Activated naive CD4-positive, alpha-beta T cell treated with anti-CD3 and anti-CD28 coated beads, Interleukin-2, amount 10 ng/mL, durations not matched to agents 7 days and 5 days (primary cell): Measurements from ENCODE around the gene FOXS1.
A peak's percentile ranks its signal among the peaks of the same experiment; 100 is the strongest.
"Not testable (repeated sequence)": the region's sequence is repeated elsewhere in the genome, so short reads cannot be mapped to it uniquely, and the experiment has no call there.

Source experiments
- CTCF ChIA-PET: fragments of 350-600 bp; sonication (Branson Sonifier 250); formaldehyde crosslinking; loops from one replicate; lab custom pipeline; 2021; ENCODE audit warnings: antibody characterized with exemption; lab: Charles Lee
- DNase-seq: peaks from one replicate; pipeline ENCODE4 v3.0.0-alpha.2; 2020
- H3K27ac Mint-ChIP-seq: one replicate; pipeline ENCODE4 v1.8.0; 2021; ENCODE audit warnings: mild to moderate bottlenecking, moderate library complexity, mixed read lengths
- H3K27me3 Mint-ChIP-seq: one replicate; pipeline ENCODE4 v1.8.0; 2021; ENCODE audit warnings: mild to moderate bottlenecking, mixed read lengths
- H3K36me3 Mint-ChIP-seq: one replicate; pipeline ENCODE4 v1.8.0; 2021; ENCODE audit warnings: mixed read lengths
- H3K4me1 Mint-ChIP-seq: one replicate; pipeline ENCODE4 v1.8.0; 2021; ENCODE audit warnings: mixed read lengths
- H3K4me3 Mint-ChIP-seq: one replicate; pipeline ENCODE4 v1.8.0; 2021; ENCODE audit warnings: mild to moderate bottlenecking, moderate library complexity, mixed read lengths
- H3K9me3 Mint-ChIP-seq: one replicate; pipeline ENCODE4 v1.8.0; 2021; ENCODE audit warnings: mixed read lengths

Gene FOXS1

DNA sequence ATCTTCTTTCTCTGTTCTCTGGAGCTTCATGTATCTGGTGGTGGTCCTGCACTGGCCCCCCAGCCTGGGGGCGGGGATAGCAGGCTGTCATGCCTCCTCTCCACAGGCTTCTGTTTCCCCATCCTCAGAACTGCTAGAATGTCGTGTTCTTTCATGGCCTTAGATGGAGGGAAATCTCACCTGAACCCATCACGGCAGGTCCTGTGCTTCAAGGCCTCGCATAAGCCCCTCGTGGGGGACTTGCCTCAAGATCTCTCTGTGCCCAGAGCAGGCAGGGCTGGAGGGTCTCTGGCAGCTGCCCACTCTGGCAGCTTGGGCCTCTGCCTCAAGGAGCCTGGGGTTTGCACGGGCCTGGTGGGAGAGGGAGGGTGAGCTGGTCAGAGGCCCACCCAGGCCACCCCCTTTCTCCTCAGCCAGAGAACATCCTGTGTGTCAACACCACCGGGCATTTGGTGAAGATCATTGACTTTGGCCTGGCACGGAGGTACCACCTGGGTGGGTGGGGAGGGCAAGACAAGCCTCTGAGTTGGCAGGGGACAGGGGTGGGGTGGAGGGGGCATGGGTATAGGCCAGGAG is 14.9 kb downstream of the FOXS1 start:
- Mint-ChIP-seq H3K4me1 (no peaks in the 10 kb centered on the region), H3K27ac (no peak overlapping the region), H3K36me3 (no peaks in the 10 kb centered on the region), H3K9me3 (no peaks in the 10 kb centered on the region), H3K27me3 (no peaks in the 10 kb centered on the region), H3K4me3 (no peak overlapping the region)
- CTCF ChIA-PET = interaction anchor here (0.7 to 1.1 kb wide), 3 partner anchors 15 to 16 kb away, joined by 3 read pairs; partner anchors contain the start of gene FOXS1
- no peak for DNase-seq

GRCh38 chr20:31829731-31830130 is 15.7 kb downstream of the FOXS1 start:
- Mint-ChIP-seq H3K36me3 (no peaks in the 10 kb centered on the region), H3K27me3 (no peaks in the 10 kb centered on the region), H3K27ac (no peak overlapping the region), H3K4me1 (no peaks in the 10 kb centered on the region), H3K9me3 (no peaks in the 10 kb centered on the region), H3K4me3 (no peak overlapping the region)
- CTCF ChIA-PET = interaction anchor here (0.8 to 0.9 kb wide), 2 partner anchors 17 to 123 kb away, joined by 3 read pairs; no protein-coding TSS in a partner anchor
- no peak for DNase-seq

DNA sequence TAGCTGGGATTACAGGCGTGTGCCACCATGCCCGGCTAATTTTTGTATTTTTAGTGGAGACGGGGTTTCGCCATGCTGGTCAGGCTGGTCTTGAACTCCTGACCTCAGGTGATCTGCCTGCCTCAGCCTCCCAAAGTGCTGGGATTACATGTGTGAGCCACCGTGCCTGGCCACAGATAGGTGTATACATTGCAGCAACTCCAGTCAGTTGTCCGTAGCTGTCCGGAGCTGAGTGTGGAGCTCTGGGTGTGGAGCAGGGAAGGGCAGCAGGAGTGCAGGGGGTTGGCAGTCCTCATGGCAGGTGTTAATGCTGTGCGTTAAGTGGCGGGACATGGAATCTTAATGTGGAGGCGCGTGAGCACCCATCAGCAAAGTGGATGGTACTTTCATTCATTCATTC is 17.4 kb downstream of the FOXS1 start:
- not testable (repeated sequence) for H3K27ac Mint-ChIP-seq, H3K4me3 Mint-ChIP-seq, DNase-seq, H3K36me3 Mint-ChIP-seq, H3K4me1 Mint-ChIP-seq, H3K27me3 Mint-ChIP-seq, H3K9me3 Mint-ChIP-seq
- CTCF ChIA-PET = interaction anchor here (1.9 kb wide), 1 partner anchor 11 kb away, joined by 8 read pairs; no protein-coding TSS in a partner anchor

DNA sequence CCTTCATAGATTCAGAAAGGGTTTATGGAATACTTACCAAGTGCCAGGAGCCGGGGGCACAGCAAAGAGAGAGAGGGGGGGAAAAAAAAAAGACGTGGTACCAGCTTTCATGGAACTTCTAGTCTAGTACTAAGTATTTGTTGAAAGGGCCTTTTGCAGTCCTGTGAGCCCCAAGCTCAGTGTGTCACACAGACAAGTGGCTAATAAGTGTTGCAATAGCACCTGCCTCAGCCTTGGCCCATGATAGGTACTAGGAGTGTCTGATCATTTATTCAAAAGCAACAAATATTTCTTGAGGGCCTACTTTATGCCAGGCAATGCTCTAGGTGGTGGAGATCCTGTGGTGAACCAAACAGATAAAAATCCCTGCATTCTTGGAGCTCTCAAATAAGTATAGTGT is 18.3 kb downstream of the FOXS1 start:
- H3K27me3 Mint-ChIP-seq = peaks cover 6% of the 10 kb centered on the region
- CTCF ChIA-PET = interaction anchor here (0.7 to 1.9 kb wide), 3 partner anchors 10 to 264 kb away, joined by 3 to 8 read pairs (median 4); no protein-coding TSS in a partner anchor
- peaks cover 11% of the 10 kb centered on the region for H3K4me1 Mint-ChIP-seq
- DNase-seq = no peak
- no peak overlapping the region for H3K4me3 Mint-ChIP-seq
- H3K27ac Mint-ChIP-seq = no peak overlapping the region
- no peaks in the 10 kb centered on the region for H3K9me3 Mint-ChIP-seq
- H3K36me3 Mint-ChIP-seq = no peaks in the 10 kb centered on the region

- Mint-ChIP-seq H3K9me3 (no peaks in the 10 kb centered on the region), H3K27ac (no peak overlapping the region), H3K4me3 (no peak overlapping the region), H3K4me1 (peaks cover 11% of the 10 kb centered on the region), H3K36me3 (no peaks in the 10 kb centered on the region), H3K27me3 (peaks cover 12% of the 10 kb centered on the region)
- CTCF ChIA-PET = interaction anchor here (1.2 to 1.9 kb wide), 2 partner anchors 9 to 26 kb away, joined by 3 to 8 read pairs; no protein-coding TSS in a partner anchor
- no peak for DNase-seq
Observed at GRCh38 chr20:31826074-31826473, 19.3 kb downstream of the FOXS1 start.

GRCh38 chr20:31824554-31825313 is 20.7 kb downstream of the FOXS1 start:
- H3K27me3 Mint-ChIP-seq = peaks cover 16% of the 10 kb centered on the region
- CTCF ChIA-PET = interaction anchor here (1.1 to 4.2 kb wide), 6 partner anchors 11 to 207 kb away, joined by 3 to 32 read pairs (median 14); partner anchors contain the start of gene PDRG1
- no peaks in the 10 kb centered on the region for H3K9me3 Mint-ChIP-seq
- H3K4me1 Mint-ChIP-seq = peaks cover 11% of the 10 kb centered on the region
- no peak overlapping the region for H3K27ac Mint-ChIP-seq
- DNase-seq = no peak
- H3K4me3 Mint-ChIP-seq = no peak overlapping the region
- no peaks in the 10 kb centered on the region for H3K36me3 Mint-ChIP-seq

DNA sequence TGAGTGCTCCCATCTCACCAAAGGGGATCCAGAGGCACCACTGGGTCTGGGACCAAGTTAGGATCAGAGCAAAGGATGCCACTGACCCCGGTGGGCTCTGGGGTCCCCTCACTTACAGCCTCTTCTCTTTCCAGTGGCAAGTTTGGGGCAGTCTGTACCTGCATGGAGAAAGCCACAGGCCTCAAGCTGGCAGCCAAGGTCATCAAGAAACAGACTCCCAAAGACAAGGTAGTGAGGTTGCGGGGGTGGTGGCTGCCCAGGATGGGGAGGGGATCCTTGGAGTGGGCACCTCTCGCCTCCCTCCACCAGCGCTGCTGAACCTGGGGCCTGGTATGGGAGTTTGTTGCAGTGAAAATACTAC is 21.3 kb downstream of the FOXS1 start:
- H3K27me3 Mint-ChIP-seq = peaks cover 19% of the 10 kb centered on the region
- no peak overlapping the region for H3K27ac Mint-ChIP-seq
- no peaks in the 10 kb centered on the region for H3K36me3 Mint-ChIP-seq
- DNase-seq = no peak
- H3K4me3 Mint-ChIP-seq = no peak overlapping the region
- CTCF ChIA-PET = interaction anchor here (1.1 to 4.2 kb wide), 7 partner anchors 10 to 207 kb away, joined by 3 to 51 read pairs (median 24); partner anchors contain the start of genes FOXS1 and PDRG1
- peaks cover 11% of the 10 kb centered on the region for H3K4me1 Mint-ChIP-seq
- no peaks in the 10 kb centered on the region for H3K9me3 Mint-ChIP-seq

- Mint-ChIP-seq H3K4me1 (peaks cover 11% of the 10 kb centered on the region), H3K27me3 (peaks cover 19% of the 10 kb centered on the region), H3K36me3 (no peaks in the 10 kb centered on the region), H3K9me3 (no peaks in the 10 kb centered on the region), H3K4me3 (no peak overlapping the region), H3K27ac (no peak overlapping the region)
- CTCF ChIA-PET = interaction anchor here (0.6 to 4.2 kb wide), 29 partner anchors 9 to 305 kb away, joined by 3 to 51 read pairs (median 4); partner anchors contain the start of genes FOXS1 and PDRG1
- no peak for DNase-seq
Observed at GRCh38 chr20:31823360-31824124, 21.9 kb downstream of the FOXS1 start.

DNA sequence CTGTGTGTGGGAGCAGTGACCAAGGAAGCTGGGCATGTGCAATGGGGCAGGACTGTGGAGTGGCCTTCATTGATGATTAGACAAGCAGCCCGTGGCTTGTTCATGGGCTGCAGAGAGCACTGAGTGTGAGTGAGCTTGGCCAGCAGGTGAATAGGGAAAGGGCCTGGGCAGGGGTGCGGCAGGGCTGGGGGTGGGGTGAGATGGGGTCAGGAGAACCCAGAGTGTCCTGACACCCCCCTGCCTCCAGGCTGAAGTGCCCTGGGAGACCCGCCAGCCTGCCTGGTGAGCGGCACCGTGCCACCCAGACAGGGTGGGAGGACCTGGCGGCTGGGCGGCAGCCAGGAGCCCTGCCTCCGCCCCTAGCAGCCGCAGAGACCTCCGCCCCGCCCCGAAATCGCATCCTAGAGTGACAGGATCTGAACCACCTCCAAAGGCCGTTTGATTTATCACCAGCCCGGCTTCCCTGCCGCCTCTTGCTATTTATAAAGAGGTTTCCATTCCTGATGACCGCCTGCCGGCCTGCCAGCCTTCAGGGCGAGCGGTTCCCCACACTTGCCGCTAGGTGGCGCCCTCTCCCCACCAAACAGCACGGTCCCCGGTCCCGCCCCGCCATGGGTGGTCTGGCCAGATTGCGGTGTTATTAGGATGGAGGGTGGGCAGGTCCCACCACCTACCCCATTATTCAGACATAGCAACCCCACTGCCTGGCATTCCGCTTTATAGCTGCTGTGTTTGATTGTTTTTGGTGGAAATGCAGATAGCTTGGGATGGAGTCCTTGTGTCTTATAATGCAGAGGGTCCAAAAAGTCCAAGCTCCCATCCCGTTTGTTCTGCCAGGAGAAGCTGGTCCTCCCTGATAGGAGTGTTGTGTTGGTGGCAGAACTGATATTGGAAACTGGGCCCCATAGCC is 22.7 kb downstream of the FOXS1 start:
- Mint-ChIP-seq H3K9me3 (no peaks in the 10 kb centered on the region), H3K4me1 (peaks cover 11% of the 10 kb centered on the region), H3K36me3 (no peaks in the 10 kb centered on the region), H3K27ac (peak overlapping the region; percentile 7), H3K4me3 (no peak overlapping the region), H3K27me3 (peaks cover 19% of the 10 kb centered on the region)
- peak; percentile 82 for DNase-seq
- CTCF ChIA-PET = interaction anchor here (0.6 to 4.2 kb wide), 29 partner anchors 8 to 306 kb away, joined by 3 to 51 read pairs (median 4); partner anchors contain the start of genes FOXS1 and PDRG1

- CTCF ChIA-PET = interaction anchor here (0.9 to 4.2 kb wide), 4 partner anchors 16 to 210 kb away, joined by 3 to 51 read pairs (median 31); partner anchors contain the start of gene FOXS1
Observed at GRCh38 chr20:31821427-31821826, 24.0 kb downstream of the FOXS1 start.

DNA sequence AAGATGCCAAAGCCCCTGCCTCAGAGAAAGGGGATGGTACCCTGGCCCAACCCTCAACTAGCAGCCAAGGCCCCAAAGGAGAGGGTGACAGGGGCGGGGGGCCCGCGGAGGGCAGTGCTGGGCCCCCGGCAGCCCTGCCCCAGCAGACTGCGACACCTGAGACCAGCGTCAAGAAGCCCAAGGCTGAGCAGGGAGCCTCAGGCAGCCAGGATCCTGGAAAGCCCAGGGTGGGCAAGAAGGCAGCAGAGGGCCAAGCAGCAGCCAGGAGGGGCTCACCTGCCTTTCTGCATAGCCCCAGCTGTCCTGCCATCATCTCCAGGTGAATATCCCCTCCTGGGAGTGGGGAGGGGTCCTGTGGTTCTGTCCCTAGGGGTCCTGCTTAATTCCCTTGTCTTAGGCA is 25.2 kb downstream of the FOXS1 start:
- CTCF ChIA-PET = interaction anchor here (0.6 to 3.7 kb wide), 2 partner anchors 26 to 832 kb away, joined by 3 to 51 read pairs; partner anchors contain the start of gene FOXS1
- H3K4me3 Mint-ChIP-seq = no peak overlapping the region
- H3K27ac Mint-ChIP-seq = no peak overlapping the region
- peaks cover 11% of the 10 kb centered on the region for H3K4me1 Mint-ChIP-seq
- DNase-seq = no peak
- H3K36me3 Mint-ChIP-seq = no peaks in the 10 kb centered on the region
- peaks cover 19% of the 10 kb centered on the region for H3K27me3 Mint-ChIP-seq
- H3K9me3 Mint-ChIP-seq = no peaks in the 10 kb centered on the region

More at GRCh38 chr20:31821427-31821826, 24.0 kb downstream of the FOXS1 start:
- H3K27me3 Mint-ChIP-seq = peaks cover 19% of the 10 kb centered on the region
- no peaks in the 10 kb centered on the region for H3K36me3 Mint-ChIP-seq
- no peak for DNase-seq
- H3K27ac Mint-ChIP-seq = no peak overlapping the region
- no peak overlapping the region for H3K4me3 Mint-ChIP-seq
- no peaks in the 10 kb centered on the region for H3K9me3 Mint-ChIP-seq
- H3K4me1 Mint-ChIP-seq = peaks cover 11% of the 10 kb centered on the region

DNA sequence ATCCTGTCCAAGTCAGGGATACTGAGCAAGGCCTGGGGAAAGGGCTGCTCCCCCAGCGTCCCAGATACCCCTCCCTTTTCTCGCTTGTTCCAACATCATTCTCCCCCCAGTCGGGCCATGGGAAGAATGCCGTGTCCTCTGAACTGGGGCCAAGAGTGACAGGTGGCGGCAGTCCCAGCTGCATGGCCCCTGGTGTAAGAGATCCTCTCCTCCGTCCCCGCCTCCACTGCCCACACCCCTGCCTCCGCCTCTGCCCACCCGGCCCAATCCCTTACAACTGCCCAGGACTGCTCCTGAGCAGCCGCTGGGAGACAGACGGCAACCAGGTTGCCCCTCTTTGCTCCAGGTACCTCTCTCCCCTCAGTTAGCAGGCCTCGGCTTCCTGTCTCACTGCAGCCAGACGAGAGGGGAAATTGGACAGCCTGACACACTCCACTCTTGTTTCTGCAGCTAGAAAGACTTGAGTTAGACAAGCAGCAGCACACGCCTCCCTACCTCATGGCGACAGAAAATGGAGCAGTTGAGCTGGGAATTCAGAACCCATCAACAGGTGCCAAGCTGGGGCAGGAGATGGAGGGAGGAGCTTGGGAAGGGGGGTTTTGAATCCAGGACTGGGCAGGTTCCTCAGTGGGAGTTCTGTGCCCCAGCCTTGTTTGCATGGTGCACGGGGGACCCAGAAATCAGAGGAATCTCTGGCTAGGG is 26.2 kb downstream of the FOXS1 start, which contains the start of gene MYLK2:
MYLK2 (plus strand) TSS at position 274 of the 702 bp plus-strand sequence; CDS start at position 499, 225 bp downstream.
- CTCF ChIA-PET = interaction anchor here (1.2 to 2.9 kb wide), 2 partner anchors 27 to 213 kb away, joined by 3 to 10 read pairs; no protein-coding TSS in a partner anchor
- DNase-seq = no peak
- no peaks in the 10 kb centered on the region for H3K36me3 Mint-ChIP-seq
- H3K27me3 Mint-ChIP-seq = peaks cover 19% of the 10 kb centered on the region
- no peaks in the 10 kb centered on the region for H3K9me3 Mint-ChIP-seq
- no peak within 1 kb of the TSS for H3K27ac Mint-ChIP-seq
- H3K4me1 Mint-ChIP-seq = peaks cover 11% of the 10 kb centered on the region
- no peak within 1 kb of the TSS for H3K4me3 Mint-ChIP-seq
